ENCODE data around the gene PLCL2.

PLCL2 gene

DNA sequence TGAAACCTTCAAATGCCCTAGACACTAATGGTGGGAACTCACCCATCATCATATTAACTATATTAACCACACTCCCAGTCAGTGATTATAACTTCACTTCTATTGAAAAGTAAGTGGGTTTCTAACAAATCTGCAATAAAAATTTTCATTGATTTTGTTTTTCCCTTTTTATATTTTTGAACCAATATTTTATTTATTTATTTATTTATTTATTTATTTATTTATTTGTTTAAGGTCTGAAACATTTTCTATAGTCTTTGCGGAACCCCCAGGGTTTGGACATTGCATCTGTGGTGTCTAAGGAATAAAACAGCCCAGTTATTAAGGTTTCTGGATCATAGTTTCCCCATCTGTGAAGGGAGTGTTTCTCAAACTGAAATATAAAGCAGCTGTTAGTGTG is 16.2 kb upstream of the PLCL2 start:
- no peak for DNase-seq

- DNase-seq = no peak
These were observed 15.3 kb upstream of the PLCL2 start for GRCh38 chr3:16869261-16870005.

- no peak for DNase-seq
These were observed 12.6 kb upstream of the PLCL2 start for GRCh38 chr3:16871915-16872842.

GRCh38 chr3:16873872-16874271 is 10.9 kb upstream of the PLCL2 start:
- DNase-seq = no peak

GRCh38 chr3:16875876-16876550 is 8.7 kb upstream of the PLCL2 start:
- DNase-seq = no peak

DNA sequence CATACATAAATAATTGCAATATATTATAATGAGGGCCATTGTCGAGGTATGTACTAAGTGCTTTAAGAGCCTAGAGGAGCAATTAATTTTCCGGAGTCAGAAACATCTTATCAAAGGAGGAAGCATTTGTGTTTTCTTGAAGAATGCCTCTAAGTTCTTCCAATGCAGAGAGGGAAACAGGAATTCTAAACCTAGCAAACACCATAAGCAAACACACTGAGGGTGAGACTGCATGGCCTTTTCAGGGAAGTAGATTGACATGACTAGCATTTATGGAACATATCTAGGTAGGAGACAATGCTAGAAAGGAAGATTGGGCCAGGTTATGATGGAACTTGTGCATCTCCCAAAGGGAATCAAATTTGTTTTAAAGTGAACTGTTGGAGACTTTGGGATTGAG is 7.2 kb upstream of the PLCL2 start:
- DNase-seq = no peak

DNA sequence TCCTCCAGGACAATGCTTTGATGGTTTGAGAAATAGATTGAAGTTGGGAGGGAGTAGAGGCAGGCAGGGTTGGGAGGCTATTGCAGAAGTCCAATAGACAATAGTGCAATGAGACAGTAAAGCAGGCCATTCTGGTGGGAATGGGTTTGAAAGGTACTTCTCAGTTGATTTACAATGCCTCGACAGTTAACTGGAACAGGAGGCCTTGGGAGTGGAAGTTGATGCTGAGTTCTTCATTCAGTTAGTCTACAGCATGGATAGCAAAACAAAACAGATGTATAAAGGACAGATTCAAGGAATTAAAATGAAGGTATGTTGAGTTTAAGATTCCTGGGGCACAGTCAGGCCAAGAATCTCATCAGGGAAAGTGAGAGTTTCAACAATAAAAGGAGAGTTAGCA is 6.8 kb upstream of the PLCL2 start:
- no peak for DNase-seq

DNA sequence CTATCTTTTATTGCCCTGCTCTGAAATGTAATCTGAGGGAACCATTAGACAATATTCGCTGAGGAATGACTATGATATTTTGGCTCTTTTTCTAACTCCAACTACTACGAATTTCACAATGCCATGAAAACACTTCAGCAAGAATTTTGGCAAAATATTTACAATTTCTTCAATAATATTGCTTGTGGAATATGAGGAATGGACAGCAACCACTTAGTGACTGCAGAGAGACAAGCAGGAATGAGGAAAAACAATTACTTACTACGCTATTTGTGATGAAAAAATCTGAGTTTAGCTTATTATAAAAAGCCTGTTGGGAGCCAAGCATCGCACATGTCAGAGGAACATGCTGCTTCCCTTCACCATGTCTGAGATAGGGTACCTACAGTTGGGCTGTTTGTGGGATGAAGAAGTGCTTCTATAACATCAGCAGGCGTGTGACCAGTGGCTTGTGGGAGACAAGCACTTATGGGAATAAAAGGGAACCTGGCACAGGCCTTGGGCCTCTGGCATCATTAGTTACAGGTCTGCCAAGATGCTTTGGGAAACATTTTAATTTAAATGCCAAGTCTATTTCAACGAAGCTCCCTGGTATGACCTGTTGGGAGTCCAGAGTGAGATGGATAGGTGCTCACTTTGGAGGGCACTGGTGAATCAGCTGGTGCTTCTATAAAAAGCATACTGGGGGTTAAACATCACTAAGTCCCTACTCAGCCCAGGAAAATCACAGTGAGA is 2.7 kb upstream of the PLCL2 start:
- DNase-seq = peak; percentile 24 to 56

DNA sequence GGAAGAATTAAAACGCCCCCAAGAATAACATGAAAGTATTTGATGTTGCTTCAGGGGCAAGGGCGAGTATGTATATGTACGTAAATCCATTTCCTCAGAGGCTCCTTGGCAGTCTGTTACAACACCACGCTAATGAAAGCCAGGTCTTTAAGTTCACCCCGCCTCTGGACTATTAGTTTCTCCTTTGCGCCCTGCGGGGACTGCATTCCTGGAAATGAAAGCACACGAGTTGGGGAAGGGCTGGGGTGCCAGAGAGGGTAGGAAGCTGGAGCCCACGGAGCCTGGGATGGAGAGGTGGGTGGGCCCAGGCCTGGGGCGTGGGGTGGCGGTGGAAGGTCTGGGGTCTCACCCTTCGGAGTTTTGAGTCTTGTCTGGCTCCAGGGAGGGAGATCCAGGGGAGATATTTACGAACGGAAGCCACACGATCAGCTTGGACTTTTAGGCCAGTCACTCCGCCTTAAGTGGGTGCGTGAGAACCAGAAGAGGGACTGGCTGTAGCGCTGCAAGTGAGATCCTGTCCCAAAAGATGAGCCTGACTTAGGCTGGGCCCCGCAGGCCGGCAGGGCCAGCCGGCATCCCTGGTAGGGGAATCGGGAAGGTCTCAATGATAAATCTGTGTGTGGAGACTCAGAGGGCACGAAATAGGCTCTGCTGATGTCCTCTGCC is 1.6 kb upstream of the PLCL2 start:
- no peak for DNase-seq

DNA sequence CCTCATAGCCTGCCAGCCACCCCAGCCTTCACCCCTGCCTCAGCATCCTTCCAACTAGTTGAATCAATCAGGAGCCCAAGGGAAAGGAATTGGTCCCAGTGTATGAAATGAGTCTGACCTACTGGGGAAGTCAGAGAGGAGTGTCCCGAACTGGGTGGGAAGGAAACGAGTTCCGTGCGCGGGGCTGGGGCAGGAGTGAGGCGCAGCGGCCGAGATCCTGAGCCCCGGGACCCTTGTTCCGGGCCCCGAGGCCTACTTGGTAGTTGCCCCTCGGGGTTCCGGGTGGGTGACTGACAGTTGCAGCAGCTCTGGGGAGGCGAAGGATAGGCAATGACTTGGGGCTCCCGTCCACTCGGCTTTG is 1.1 kb upstream of the PLCL2 start:
- DNase-seq = no peak

- no peak for DNase-seq
These were observed 539 bp upstream of the PLCL2 start for GRCh38 chr3:16884084-16884747.

DNA sequence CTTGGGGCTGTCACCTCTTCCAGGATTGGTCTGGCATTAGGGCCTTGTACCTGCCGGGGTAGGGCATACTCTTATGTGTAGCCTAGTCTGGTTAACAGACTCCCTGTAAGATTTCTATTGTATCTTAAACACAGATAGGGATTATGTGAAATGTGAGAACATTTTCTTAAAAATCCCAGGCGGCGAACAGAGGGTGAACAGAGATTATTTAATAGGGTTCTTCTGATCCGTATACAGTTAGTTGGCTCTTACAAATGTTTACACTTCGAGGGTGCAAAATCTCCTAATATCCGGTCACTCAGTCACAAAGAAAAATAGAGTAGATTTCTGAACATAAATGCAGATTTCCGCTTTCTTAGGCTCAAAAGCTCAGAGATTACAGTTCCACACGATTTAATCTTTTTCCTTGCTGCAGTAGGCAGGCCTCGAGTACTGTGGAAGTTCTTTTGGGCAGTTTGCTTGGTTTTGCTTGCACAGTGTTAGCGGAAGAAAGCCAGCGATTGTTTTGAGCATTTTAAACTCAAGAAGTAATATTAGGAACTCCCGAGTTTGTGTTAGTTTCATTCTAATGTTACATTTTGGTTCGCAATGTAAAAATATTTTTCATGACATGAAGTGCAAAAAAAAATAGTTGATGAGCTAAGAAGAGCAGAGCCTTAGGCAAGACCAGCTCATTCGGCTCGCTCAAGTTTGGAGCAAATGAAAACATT is 993 bp downstream of the PLCL2 start:
- no peak for DNase-seq

DNA sequence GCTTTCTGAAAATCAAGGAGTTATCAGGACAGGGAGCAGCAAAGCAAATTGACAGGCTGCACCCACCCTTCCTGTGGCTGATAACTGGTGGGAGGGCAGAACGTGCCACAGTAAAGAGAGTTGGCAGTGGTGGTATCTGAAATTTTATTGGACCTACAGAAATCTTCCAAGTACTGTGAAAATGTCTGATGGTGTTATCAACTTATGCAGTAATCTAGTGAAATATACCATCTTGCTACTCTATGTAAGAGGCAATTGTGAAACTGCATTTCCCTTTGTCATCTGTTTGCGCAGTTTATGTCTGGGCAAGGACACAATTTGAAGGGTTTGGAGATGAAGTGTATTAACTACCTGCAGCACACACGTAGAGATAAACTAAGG is 1.5 kb downstream of the PLCL2 start:
- no peak for DNase-seq

DNA sequence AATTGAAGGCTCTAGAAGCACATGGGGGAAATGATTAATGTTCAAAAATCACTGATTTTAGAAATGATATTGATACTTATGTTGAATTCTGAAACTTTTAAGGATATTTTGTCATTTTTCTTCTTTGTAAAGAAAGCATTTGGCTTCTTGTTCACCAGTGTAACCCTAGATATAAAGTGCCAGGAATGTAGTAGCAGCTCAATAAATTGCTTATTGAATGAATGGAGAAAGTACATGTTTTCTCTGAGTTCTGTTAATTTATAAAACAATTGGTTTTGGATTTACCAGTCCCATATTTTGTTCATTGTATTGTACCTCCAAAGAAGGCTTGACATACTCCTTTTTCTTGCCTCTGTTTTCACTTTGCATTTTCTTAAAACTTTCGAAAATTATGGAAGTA is 2.4 kb downstream of the PLCL2 start:
- no peak for DNase-seq

DNA sequence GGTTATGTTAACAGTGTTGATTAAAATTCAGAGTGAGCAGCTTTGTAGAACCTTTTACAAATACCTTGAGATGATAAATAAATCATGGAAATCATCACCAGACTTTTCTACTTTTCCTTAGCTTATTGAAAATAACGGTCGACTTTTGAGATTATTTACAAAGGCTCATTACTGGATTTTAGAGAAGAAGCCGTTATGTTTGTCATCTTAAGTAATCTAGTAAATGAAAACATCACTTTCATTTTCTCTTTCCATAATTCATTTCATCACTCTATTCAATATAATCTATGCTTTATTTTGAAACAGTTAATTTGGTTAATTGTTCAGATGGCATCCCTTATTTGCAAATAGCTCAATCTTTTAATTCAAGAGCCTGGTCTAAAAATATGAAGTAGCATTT is 3.6 kb downstream of the PLCL2 start:
- no peak for DNase-seq

GRCh38 chr3:16888785-16889607 is 4.2 kb downstream of the PLCL2 start:
- no peak for DNase-seq

DNA sequence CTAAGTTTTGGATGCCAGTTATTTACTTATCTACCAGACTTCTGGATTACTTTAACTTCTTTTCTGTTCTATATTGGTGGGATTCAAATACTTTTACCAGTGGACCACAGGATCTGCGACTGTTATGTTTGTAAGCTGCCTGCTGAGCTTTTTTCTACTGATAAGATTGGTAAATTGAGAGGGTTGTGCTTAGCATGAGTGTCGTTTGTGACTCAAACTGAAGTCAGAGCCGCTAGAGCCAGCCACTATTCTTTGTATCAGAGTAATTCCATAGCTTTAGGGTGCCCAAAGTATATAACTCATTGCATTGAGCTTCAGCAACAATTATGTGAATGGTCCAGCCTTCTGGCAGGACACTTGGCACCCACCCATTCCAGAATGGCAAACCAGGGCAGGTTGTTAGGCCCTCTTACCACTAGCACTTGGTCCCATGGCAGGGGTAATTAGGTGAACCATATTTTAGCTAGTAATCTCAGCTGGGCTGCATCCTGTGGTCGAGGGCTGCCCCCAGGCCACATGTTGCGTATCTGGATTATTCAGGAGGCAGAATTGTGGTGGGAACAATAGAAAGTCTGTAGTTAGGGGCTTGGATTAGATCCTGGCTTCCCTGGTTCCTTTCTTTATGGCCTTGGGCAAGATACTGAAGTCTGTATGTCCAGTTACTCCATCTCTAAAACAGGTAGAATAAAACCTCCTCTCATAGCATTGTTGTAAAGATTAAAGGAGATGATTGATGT is 6.0 kb downstream of the PLCL2 start:
- no peak for DNase-seq

DNA sequence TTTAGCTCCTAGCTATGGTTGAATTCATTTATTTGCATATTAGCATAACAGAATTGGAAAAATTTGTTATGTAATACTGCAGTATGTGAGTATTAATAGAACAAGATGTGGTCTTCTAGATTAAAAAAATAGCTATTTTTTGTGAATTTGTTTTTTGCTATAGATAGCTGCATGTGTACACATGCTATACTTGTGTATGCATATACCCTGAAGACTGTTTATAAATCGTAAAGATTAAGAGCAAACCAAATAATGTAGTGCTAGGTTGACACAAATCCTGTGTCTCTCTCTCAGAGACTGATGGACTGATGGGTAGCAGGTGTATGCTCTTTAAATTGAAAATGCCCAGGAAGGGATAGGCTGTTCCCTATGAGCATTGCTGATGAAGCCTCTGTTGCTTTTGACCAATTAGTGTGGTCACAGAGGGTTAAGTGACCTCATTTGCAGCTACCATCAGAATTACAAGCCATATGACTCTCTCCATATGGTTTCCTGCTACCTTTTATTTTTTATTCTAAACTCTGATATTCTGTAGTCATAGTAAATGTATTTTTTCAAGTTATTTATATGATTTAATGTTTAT is 9.0 kb downstream of the PLCL2 start:
- no peak for DNase-seq

DNA sequence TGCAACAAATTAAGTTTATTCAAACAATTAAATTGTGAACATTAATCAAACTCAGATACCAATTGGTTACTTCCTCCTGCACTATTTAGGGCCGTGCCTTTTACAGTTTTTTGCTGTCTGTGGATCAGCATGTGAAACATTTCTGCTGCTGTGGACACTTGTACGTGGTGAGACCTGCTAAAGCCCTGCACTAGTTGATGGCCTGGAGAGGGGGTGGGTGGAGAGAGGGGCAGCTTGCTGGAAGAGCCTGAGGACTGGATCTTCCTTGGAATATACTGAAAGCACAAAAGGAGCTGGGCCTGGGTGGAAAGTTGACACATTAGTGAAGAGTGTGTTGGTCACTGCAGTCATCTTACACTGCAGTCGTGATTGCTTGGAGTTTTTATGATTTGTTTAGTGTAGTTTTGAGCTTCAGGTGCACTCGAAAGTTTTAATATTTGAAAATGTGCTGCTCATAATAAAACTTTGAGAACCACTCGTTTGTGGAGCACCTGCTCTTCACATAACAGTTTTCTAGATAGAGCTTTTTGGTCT is 11.4 kb downstream of the PLCL2 start:
- no peak for DNase-seq
